Transverse colon (tissue), 4 donors: ENCODE results near the gene OR5B3. TPM values are rescaled to one million over a fixed set of nuclear protein-coding genes. Genes with fewer than 3 reads are reported as not detected.

Experiments
- DNase-seq: peaks from one replicate; pipeline ENCODE4 v3.0.0-alpha.2; 2019
- H3K27ac ChIP-seq, 4 donors: fragments of 200-600 bp; sonication (generic); 2 replicates each; pipeline ENCODE4 v1.5.1; 2016 to 2018; ENCODE audit warnings: inconsistent platforms in 4 of 4
- H3K27me3 ChIP-seq: fragments of 200-600 bp; sonication (generic); 2 replicates; pipeline ENCODE4 v1.5.1; 2017; ENCODE audit warnings: inconsistent platforms
- H3K36me3 ChIP-seq, 4 donors: fragments of 200-600 bp; sonication (generic); 2 replicates each; pipeline ENCODE4 v1.5.1; 2017 to 2019; ENCODE audit warnings: inconsistent platforms in 4 of 4
- H3K4me1 ChIP-seq, 4 donors: fragments of 200-600 bp; sonication (generic); 2 replicates each; pipeline ENCODE4 v1.5.1; 2017 to 2020; ENCODE audit warnings: inconsistent platforms in 4 of 4
- H3K4me3 ChIP-seq, 4 donors: fragments of 200-600 bp; sonication (generic); 1 replicate in 1 of 4; 2 replicates in 3 of 4; pipeline versions ENCODE4 v1.5.1 to v1.6.1; 2017 to 2019; ENCODE audit warnings: inconsistent platforms in 4 of 4
- H3K9me3 ChIP-seq, 2 donors: fragments of 200-600 bp; sonication (generic); 2 replicates each; pipeline ENCODE4 v1.5.1; 2017 to 2019; ENCODE audit warnings: inconsistent platforms in 2 of 2
- CTCF ChIP-seq, 5 experiments: fragments of 200-600 bp in 3 of 5; fragments of 450-650 bp in 2 of 5; sonication (generic) in 3 of 5; IDR thresholded peaks; 1 replicate in 2 of 5; 2 replicates in 3 of 5; pipeline ENCODE4 v1.5.1; 2016 to 2017; ENCODE audit warnings: antibody characterized with exemption in 5 of 5, inconsistent platforms in 3 of 5, mild to moderate bottlenecking in 2 of 5, moderate library complexity in 1 of 5
- EP300 ChIP-seq: sonication (generic); formaldehyde crosslinking; IDR thresholded peaks from one replicate; pipeline ENCODE4 v1.6.1; 2017; ENCODE audit warnings: antibody characterized with exemption, low read depth
- POLR2A ChIP-seq: fragments of 450-650 bp; IDR thresholded peaks from one replicate; pipeline ENCODE4 v1.6.1; 2016; ENCODE audit warnings: antibody characterized with exemption, mild to moderate bottlenecking, moderate library complexity
- POLR2AphosphoS5 ChIP-seq, 3 donors: sonication (generic); formaldehyde crosslinking; IDR thresholded peaks; one replicate each; pipeline ENCODE4 v1.6.1; 2016; ENCODE audit warnings: antibody characterized with exemption in 3 of 3
- WGBS, 2 donors: methylation state at CpG; one replicate each; pipeline ENCODE4 v1.1.5; 2018; ENCODE audit warnings: low coverage in 1 of 2; 5-methylcytosine and 5-hydroxymethylcytosine counted together
- in situ Hi-C, 4 donors: fragments of 200-750 bp; cut with MboI; loops; one replicate each; pipeline versions ENCODE4 v1.15.0 to v1.15.1; 2017; ENCODE audit warnings: low sequenced_read_pairs in 3 of 4, low pct_ligation_motif_present in 1 of 4, low pct_unique_long_range_greater_than_20kb in 1 of 4
- intact Hi-C: fragments of 100-400 bp; cut with DNase I; formaldehyde crosslinking; loops from one replicate; pipeline ENCODE4 v1.15.1; 2023; ENCODE audit warnings: low total_unique reads
- total RNA-seq, 4 donors: library from RNA; depleted of rRNA; stranded (reverse); fragments of >200 nt; gene quantifications; one replicate each; pipeline ENCODE4 v1.1.0, GENCODE V29; 2016

OR5B3 gene
- total RNA-seq, 4 donors from 2014 or later: not detected

GRCh38 chr11:58392746-58393145, 13.9 kb downstream of the OR5B3 start:
- peaks cover 0 to 9% of the 10 kb centered on the region in 2 donors for H3K9me3 ChIP-seq
- no peaks in the 10 kb centered on the region for H3K4me1 ChIP-seq
- 17 to 19% methylated on average over 1 of the region's 1 CpG for WGBS, 2 donors
- no peak overlapping the region for H3K4me3 ChIP-seq
- H3K36me3 ChIP-seq: no peaks in the 10 kb centered on the region
- H3K27me3 ChIP-seq: no peaks in the 10 kb centered on the region
- intact Hi-C loops (no loop called here), in situ Hi-C loops (no loop called here)
- DNase-seq: no peak
- H3K27ac ChIP-seq: no peak overlapping the region
- TF ChIP-seq EP300 (no peak), CTCF (IDR thresholded peaks at IDR 0.05) (no peak), POLR2A (no peak), POLR2AphosphoS5 (IDR thresholded peaks at IDR 0.05) (no peak)

- intact Hi-C loops: no loop called here
- WGBS, 2 donors: 77 to 80% methylated on average over 1 of the region's 1 CpG
- no peaks in the 10 kb centered on the region for H3K27me3 ChIP-seq
- H3K4me3 ChIP-seq: no peak overlapping the region
- TF ChIP-seq POLR2A (no peak), CTCF (IDR thresholded peaks at IDR 0.05) (no peak), POLR2AphosphoS5 (IDR thresholded peaks at IDR 0.05) (no peak), EP300 (no peak)
- H3K4me1 ChIP-seq: no peaks in the 10 kb centered on the region
- H3K36me3 ChIP-seq: no peaks in the 10 kb centered on the region
- H3K9me3 ChIP-seq: peaks cover 0 to 9% of the 10 kb centered on the region in 2 donors
- no peak overlapping the region for H3K27ac ChIP-seq
- in situ Hi-C loops: no loop called here
- no peak for DNase-seq
Observed at GRCh38 chr11:58391879-58392278, 14.8 kb downstream of the OR5B3 start.

- Histone ChIP-seq H3K27me3 (no peaks in the 10 kb centered on the region), H3K4me3 (no peak overlapping the region), H3K4me1 (no peaks in the 10 kb centered on the region), H3K27ac (no peak overlapping the region), H3K36me3 (no peaks in the 10 kb centered on the region), H3K9me3 (peaks cover 0 to 9% of the 10 kb centered on the region in 2 donors)
- TF ChIP-seq EP300: no peak
- TF ChIP-seq CTCF (IDR thresholded peaks at IDR 0.05): no peak
- TF ChIP-seq POLR2A: no peak
- no peak for TF ChIP-seq POLR2AphosphoS5 (IDR thresholded peaks at IDR 0.05)
- intact Hi-C loops: no loop called here
- DNase-seq: no peak
- in situ Hi-C loops: no loop called here
- WGBS, 2 donors: 81% methylated on average over 12 of the region's 18 CpGs; no CpG with 5 or more reads in 1 of the 2 donors
Observed at GRCh38 chr11:58390551-58391063, 16.1 kb downstream of the OR5B3 start.

- no peaks in the 10 kb centered on the region for H3K9me3 ChIP-seq
- DNase-seq: no peak
- TF ChIP-seq POLR2A (no peak), POLR2AphosphoS5 (IDR thresholded peaks at IDR 0.05) (no peak), EP300 (no peak), CTCF (IDR thresholded peaks at IDR 0.05) (no peak)
- H3K27ac ChIP-seq: no peak within 1 kb of the TSS
- WGBS, 2 donors: 58% methylated on average over 1 of the region's 1 CpG
- H3K27me3 ChIP-seq: no peaks in the 10 kb centered on the region
- H3K36me3 ChIP-seq: no peaks in the 10 kb centered on the region
- intact Hi-C loops: no loop called here
- no peak within 1 kb of the TSS for H3K4me3 ChIP-seq
- H3K4me1 ChIP-seq: no peaks in the 10 kb centered on the region
- in situ Hi-C loops: no loop called here
Observed at GRCh38 chr11:58358969-58359368, 47.7 kb downstream of the OR5B3 start, which contains the start of gene OR5B17. OR5B17 (minus strand) TSS chr11:58359069; CDS start chr11:58359069, 0 bp downstream.
